Right cardiac atrium (tissue), 5 donors: Measurements from ENCODE around the gene FAM186B. TPM values are rescaled to one million over a fixed set of nuclear protein-coding genes. Genes with fewer than 3 reads are reported as not detected.

Source experiments
- ATAC-seq, 2 donors: fragments of 200-7000 bp; cut with Tn5 transposase; one replicate each; pipeline versions ENCODE4 v1.8.0 to v1.9.1; 2020; ENCODE audit warnings: moderate library complexity in 2 of 2, mild to moderate bottlenecking in 1 of 2
- DNase-seq, 3 donors: peaks; one replicate each; pipeline ENCODE4 v3.0.0-alpha.2; 2020
- H3K27ac ChIP-seq: one replicate; pipeline ENCODE4 v1.5.1; 2013; ENCODE audit warnings: mild to moderate bottlenecking, low read length, control low read depth, moderate library complexity
- H3K27me3 ChIP-seq: one replicate; pipeline ENCODE4 v1.6.1; 2013; ENCODE audit not compliant: control insufficient read depth, insufficient read depth
- H3K4me1 ChIP-seq: one replicate; pipeline ENCODE4 v1.6.1; 2013; ENCODE audit warnings: low read length; ENCODE audit not compliant: control insufficient read depth, insufficient read depth
- H3K4me3 ChIP-seq: one replicate; pipeline ENCODE4 v1.5.1; 2013; ENCODE audit warnings: low read length, control low read depth
- H3K9me3 ChIP-seq: one replicate; pipeline ENCODE4 v1.6.1; 2013; ENCODE audit warnings: low read length; ENCODE audit not compliant: control insufficient read depth
- WGBS: extraction: QIAGEN DNeasy Blood & Tissue Kit; methylation state at CpG from one replicate; pipeline ENCODE4 v1.1.7; 2013; 5-methylcytosine and 5-hydroxymethylcytosine counted together
- intact Hi-C, 4 donors: fragments of 100-400 bp; cut with DNase I; formaldehyde crosslinking; loops; one replicate each; pipeline versions ENCODE4 v1.11.0 to v1.14.0; 2022 to 2023
- polyA plus RNA-seq: library from polyadenylated mRNA; stranded (reverse); fragments of 200-250 nt; gene quantifications from one replicate; pipeline ENCODE4 v1.2.3, GENCODE V29; 2013
- total RNA-seq, 4 donors: library from RNA; stranded (reverse); fragmentation: NEBNext Ultra II Directional; extraction: Animal tissue kit (Norgen Biotek cat#: 25700); gene quantifications; one replicate each; pipeline ENCODE4 v1.2.1, GENCODE V29; 2021
- donor health status: healthy with polysubstance abuse.
- donor health status: DM: no; HTN: yes; CAD: no.
- donor health status: DM: no; HTN: no; CAD: no.
- donor health status: DM: no; HTN: yes; CAD: no; lungs with severe emphysema.
- donor health status: DM: yes; HTN: yes; CAD: no.

Gene FAM186B
- total and polyA plus RNA-seq, 5 donors, result 0.16 to 0.74 (median 0.24) TPM

DNA sequence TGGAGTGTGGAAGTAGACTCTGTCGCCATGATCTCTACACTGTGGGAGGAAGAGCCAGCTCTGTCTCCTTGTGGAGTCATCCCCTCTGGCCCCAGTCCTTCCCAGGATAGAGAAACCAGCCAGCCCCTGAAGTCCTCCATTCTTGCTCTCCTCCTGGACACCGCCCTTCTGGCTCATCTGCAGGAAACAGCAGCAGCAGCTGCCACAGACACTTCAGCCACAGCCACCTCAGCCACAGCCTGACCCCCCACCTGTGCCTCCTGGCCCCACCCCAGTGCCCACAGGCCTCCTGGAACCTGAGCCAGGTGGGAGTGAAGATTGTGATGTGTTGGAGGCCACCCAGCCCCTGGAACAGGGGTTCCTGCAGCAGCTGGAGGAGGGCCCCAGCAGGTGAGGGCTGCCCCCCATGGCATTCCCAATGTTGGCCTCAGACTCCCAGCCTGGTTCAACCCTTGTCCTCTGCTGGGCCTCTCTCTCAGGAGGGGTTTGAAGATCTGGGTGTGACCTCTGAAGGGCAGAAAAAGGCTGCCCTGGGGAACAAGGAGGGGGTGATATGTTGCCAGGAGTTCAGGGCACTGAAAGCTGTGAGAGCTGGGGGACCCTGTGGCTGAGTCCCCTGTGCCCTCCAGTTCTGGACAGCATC is 28.4 kb upstream of the FAM186B start:
- intact Hi-C loops, result no loop called here
- peaks cover 3% of the 10 kb centered on the region for H3K4me1 ChIP-seq
- no peaks in the 10 kb centered on the region for H3K9me3 ChIP-seq
- WGBS, result 92% methylated on average over 2 of the region's 2 CpGs
- DNase-seq (no peak), ATAC-seq (no peak)
- no peak overlapping the region for H3K4me3 ChIP-seq
- H3K27ac ChIP-seq, result no peak overlapping the region
- H3K27me3 ChIP-seq, result no peaks in the 10 kb centered on the region

DNA sequence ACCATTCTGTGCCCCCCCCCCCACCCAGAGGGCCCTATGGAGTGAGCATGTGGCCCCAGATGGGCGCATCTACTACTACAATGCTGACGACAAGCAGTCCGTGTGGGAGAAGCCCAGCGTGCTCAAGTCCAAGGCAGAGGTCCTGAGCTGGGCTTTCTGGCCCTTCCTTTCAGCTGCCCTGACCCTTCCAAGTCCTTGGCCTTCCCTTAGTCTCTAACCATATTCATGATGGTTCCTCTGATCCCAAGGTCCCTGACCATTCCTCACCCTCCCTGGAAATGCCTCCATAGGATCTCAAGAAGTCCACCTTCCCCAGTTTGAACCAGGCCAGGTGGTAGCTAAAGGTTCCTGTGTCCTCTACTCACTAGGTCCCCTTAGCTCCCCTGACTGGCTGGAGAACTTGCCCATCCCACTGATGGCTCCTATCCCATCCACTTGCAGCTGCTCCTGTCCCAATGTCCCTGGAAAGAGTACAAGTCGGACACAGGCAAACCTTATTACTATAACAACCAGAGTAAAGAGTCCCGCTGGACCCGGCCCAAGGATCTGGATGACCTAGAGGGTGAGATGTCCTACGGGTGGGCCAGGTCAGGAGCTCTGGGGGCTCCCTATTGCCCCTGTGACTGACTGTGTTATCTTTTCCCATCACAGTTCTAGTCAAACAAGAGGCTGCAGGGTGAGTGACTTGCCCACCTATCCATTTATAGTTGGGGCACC is 27.7 kb upstream of the FAM186B start:
- DNase-seq (no peak), ATAC-seq (no peak)
- H3K4me3 ChIP-seq, result no peak overlapping the region
- H3K27ac ChIP-seq, result no peak overlapping the region
- intact Hi-C loops, result no loop called here
- no peaks in the 10 kb centered on the region for H3K9me3 ChIP-seq
- 84% methylated on average over 8 of the region's 8 CpGs for WGBS
- H3K27me3 ChIP-seq, result no peaks in the 10 kb centered on the region
- peaks cover 3% of the 10 kb centered on the region for H3K4me1 ChIP-seq

DNA sequence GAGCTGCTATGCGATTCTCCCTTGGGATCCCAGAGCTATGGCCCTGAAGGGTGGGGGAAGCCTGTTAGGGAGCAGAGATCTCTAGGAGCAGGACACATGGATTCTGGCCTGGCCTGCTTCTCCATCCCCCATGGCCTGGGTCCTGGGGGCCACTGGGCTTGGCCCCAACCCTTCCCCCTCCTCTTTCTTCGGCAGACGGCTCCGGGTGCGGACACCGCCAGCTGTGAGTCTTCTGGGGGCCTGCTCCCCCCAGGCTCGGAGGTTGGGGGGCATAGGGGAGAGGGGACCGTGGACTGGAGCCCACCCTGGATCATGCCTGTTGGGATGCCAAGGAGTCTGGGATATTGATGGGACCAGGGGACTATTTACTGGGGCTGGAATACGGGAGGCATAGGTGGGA is 27.0 kb upstream of the FAM186B start:
- no peaks in the 10 kb centered on the region for H3K27me3 ChIP-seq
- no peak overlapping the region for H3K27ac ChIP-seq
- DNase-seq (no peak), ATAC-seq (no peak)
- no peak overlapping the region for H3K4me3 ChIP-seq
- H3K4me1 ChIP-seq, result peaks cover 3% of the 10 kb centered on the region
- 90% methylated on average over 9 of the region's 9 CpGs for WGBS
- intact Hi-C loops, result no loop called here
- H3K9me3 ChIP-seq, result no peaks in the 10 kb centered on the region

DNA sequence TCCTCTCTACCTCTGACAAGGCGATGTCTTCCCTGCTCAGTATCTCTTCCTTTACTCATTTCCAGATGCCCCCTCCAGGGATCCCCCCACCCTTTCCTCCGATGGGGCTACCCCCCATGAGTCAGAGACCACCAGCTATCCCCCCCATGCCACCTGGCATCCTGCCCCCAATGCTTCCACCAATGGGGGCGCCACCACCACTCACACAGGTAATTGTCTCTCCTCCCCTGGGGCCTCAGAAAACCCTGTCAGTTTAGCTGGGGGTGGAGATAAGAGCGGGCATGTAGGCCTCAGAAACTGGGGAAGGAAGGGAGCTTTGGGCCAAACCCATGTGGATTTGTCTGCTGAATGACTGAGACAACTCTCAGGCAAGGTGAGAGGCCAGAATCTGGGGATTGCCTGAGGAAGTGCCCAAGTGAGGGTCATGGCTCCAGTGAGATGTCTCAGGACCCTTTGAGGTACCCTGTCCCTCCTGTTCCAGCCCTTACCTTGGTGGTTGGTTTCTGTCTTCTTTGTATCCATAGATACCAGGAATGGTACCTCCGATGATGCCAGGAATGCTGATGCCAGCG is 26.0 kb upstream of the FAM186B start:
- ATAC-seq (no peak), DNase-seq (no peak)
- Histone ChIP-seq H3K4me3 (no peak overlapping the region), H3K27me3 (no peaks in the 10 kb centered on the region), H3K4me1 (no peaks in the 10 kb centered on the region), H3K27ac (no peak overlapping the region), H3K9me3 (no peaks in the 10 kb centered on the region)
- intact Hi-C loops, result no loop called here
- WGBS, result 88% methylated on average over 6 of the region's 6 CpGs

DNA sequence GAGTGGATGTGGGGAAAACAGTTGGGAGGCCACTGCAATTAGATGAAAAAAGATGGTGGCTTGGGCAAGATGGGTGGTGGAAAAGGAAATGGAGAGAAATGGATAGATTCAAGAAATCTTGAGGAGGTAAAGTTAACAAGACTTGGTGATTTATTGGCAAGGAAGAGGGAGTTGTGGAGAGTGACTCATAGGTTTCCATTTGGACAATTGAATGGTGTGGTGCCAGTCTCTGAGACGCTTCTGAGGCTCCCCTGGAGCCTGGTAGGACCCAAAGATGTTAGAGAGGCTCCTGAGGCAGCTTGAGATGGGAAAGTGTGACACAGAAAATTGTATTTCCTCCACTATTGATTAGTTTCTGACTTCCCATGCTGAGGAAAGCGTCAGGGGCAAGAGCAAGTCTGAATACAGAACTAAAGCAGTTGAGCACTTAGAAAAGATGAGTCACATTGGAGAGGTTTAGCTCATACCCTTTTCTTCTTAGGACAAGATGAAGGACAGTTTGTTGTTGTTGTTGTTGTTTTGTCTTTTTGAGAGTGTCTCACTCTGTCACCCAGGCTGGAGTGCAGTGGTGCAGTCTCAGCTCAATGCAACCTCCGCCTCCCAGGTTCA is 22.4 kb upstream of the FAM186B start:
- H3K9me3 ChIP-seq, result no peaks in the 10 kb centered on the region
- DNase-seq, result no peak
- H3K4me3 ChIP-seq, result no peak overlapping the region
- WGBS, result 88% methylated on average over 3 of the region's 3 CpGs
- H3K4me1 ChIP-seq, result no peaks in the 10 kb centered on the region
- no peak for ATAC-seq
- no peaks in the 10 kb centered on the region for H3K27me3 ChIP-seq
- intact Hi-C loops, result no loop called here
- H3K27ac ChIP-seq, result no peak overlapping the region

DNA sequence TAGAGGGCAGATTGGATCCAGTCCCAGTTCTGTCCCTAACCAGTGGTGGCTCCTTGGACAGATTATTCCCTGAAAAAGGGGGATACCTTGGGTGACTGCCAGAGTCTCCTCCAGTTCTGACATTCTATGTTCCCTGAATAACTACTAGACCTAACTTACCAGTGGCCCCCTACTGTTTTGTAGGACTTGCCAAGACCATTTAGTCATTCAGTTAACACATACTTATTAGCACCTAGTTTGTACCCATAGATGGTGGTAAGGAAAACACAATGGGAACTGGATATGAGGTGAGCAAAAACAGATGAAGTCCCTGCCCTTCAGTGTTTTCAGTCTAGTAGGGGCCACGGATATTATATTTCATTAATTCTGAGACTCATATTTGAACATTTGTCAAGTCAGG is 21.4 kb upstream of the FAM186B start:
- Histone ChIP-seq H3K27ac (no peak overlapping the region), H3K27me3 (no peaks in the 10 kb centered on the region), H3K4me1 (no peaks in the 10 kb centered on the region), H3K4me3 (no peak overlapping the region), H3K9me3 (no peaks in the 10 kb centered on the region)
- WGBS, result 89% methylated on average over 1 of the region's 1 CpG
- intact Hi-C loops, result no loop called here
- ATAC-seq (no peak), DNase-seq (no peak)

DNA sequence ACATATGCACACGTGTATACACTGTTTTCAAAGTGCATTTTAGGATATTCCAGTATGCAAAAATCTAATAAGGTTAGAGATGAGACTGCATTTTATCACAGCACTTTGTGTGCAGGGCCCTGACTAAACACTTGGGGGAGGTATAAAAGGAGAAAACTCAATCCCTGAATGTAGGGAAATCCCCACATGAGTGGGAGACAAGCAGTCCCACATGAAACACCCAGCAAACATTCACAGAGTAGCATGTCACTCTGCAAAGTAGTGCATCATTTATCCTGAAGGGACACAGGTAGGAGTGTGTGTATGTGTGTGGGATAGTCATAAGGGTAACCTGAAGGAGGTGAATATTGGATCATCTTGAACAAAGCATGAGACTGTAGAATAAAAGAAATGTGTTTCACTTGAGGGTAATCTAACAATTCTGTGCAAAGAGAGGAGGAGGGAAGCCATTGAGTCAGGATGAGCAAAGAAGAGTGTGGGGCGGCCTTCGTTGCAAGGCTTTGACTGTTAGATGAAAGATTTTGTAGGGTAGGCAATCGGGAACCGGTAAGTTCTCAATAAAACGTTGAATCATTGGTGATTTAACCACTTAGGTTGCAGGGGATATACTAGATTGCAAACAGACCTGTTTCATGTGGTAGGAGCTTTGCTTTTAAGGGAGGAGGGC is 20.9 kb upstream of the FAM186B start:
- DNase-seq (no peak), ATAC-seq (no peak)
- Histone ChIP-seq H3K4me3 (no peak overlapping the region), H3K9me3 (no peaks in the 10 kb centered on the region), H3K27me3 (no peaks in the 10 kb centered on the region), H3K4me1 (peaks cover 2% of the 10 kb centered on the region), H3K27ac (no peak overlapping the region)
- WGBS, result 84% methylated on average over 6 of the region's 6 CpGs
- intact Hi-C loops, result no loop called here

DNA sequence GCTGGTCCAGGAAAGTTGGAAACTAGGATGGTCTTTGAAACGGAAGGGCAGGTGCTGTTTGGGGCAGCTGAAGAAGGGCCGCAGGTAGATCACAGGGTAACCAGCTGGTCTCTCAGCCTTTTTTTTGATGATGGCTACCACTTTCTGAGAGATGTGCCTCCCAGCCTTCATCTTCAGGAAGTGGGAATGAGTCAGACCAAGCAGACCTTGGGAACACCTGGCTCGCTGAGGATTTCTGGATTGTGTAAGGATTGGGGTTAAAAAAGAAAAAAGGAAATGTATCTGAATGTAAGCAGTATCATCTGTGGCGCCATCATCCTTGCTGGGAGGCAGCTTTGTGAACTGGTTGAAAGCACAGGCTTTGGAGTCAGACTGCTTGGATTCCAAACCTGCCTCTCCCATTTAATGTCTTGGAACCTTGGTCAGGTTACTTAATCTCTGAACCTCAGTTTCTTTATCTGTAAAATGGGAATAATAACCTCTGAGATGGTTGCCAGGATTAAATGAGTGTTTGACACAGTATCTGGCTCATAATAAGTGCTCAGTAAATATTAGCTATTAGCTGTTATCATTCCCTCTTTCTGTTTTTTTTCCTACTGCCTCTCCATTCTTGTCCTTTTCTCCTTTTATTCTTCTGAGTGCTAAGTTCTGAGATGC is 19.6 kb upstream of the FAM186B start:
- no peak overlapping the region for H3K4me3 ChIP-seq
- H3K4me1 ChIP-seq, result peaks cover 2% of the 10 kb centered on the region
- DNase-seq (no peak), ATAC-seq (no peak)
- no peaks in the 10 kb centered on the region for H3K27me3 ChIP-seq
- 64% methylated on average over 4 of the region's 4 CpGs for WGBS
- intact Hi-C loops, result loop anchor here in 1 of 4 donors (5.0 kb wide), 1 partner anchor 43 kb away; no protein-coding TSS in a partner anchor
- H3K27ac ChIP-seq, result no peak overlapping the region
- no peaks in the 10 kb centered on the region for H3K9me3 ChIP-seq

DNA sequence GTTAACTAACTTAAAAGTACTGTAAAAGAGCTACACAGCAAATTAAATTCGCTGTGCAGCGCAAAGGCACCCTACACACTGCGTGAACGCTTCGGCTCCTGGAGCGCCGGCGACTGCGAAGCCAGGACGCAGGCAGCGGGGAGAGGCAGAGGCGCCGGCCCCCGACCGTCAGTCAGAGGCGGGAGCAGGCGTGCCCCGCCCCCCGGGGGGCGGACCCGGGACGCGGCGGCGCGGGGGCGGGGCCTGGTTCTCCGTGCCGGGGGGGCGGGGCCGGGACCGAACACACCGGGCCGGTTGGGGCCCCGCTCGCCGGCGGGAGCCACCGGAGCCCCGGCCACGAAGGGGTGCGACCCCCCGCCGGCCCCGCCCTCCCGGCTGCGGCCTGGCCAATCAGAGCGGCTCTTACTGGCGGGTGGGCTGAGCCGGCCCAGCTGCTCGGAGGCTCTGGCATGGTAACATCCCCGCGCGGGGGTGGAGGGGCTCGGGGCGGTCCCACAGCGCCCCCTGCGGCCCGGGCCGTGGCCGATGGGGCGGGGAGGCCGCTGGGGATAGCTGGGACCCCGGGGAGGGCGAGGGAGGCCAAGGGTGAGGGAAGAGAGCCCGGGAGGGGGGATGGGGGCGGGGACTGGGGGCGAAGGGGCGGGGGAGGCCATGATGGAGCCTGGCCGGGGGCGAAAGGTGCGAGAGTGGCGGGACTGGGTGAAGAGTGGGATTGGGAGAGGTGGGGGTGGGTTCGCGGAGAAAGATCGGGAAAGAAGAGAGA is 17.9 kb upstream of the FAM186B start, which contains the start of gene PRPF40B:
TSS of gene PRPF40B (plus strand) at position 420 of the 763 bp plus-strand sequence. CDS start at position 450, 30 bp downstream.
- peak; percentile 89 to 94 for ATAC-seq
- H3K9me3 ChIP-seq, result no peaks in the 10 kb centered on the region
- peak; percentile 89 to 96 (median 95) for DNase-seq
- H3K4me1 ChIP-seq, result peaks cover 2% of the 10 kb centered on the region
- no peaks in the 10 kb centered on the region for H3K27me3 ChIP-seq
- intact Hi-C loops, result loop anchor here in 1 of 4 donors (5.0 kb wide), 1 partner anchor 41 kb away; no protein-coding TSS in a partner anchor
- WGBS, result 2% methylated on average over 76 of the region's 76 CpGs
- H3K27ac ChIP-seq, result peak within 1 kb of the TSS; percentile 68
- peak within 1 kb of the TSS; percentile 56 for H3K4me3 ChIP-seq
